ENCODE results near the gene CYP26B1.

- TF ChIP-seq ZC3H10 (CRISPR knock-in tag; IDR thresholded peaks at IDR 0.05) (no peak), GLIS3 (CRISPR knock-in tag; IDR thresholded peaks at IDR 0.05) (no peak), BACH2 (CRISPR knock-in tag; IDR thresholded peaks at IDR 0.05; ENCODE audit: borderline replicate concordance) (no peak), TCF4 (CRISPR knock-in tag; IDR thresholded peaks at IDR 0.05; ENCODE audit: borderline replicate concordance) (no peak), ESRRG (CRISPR knock-in tag; IDR thresholded peaks at IDR 0.05) (no peak), ZFP3 (CRISPR knock-in tag; IDR thresholded peaks at IDR 0.05) (no peak), RARB (CRISPR knock-in tag; IDR thresholded peaks at IDR 0.05) (no peak), PPARA (CRISPR knock-in tag; IDR thresholded peaks at IDR 0.05; ENCODE audit: borderline replicate concordance) (no peak), ZFP30 (CRISPR knock-in tag; IDR thresholded peaks at IDR 0.05) (no peak), ZNF70 (CRISPR knock-in tag; IDR thresholded peaks at IDR 0.05) (no peak)
- TF ChIP-seq, protein P1, sequence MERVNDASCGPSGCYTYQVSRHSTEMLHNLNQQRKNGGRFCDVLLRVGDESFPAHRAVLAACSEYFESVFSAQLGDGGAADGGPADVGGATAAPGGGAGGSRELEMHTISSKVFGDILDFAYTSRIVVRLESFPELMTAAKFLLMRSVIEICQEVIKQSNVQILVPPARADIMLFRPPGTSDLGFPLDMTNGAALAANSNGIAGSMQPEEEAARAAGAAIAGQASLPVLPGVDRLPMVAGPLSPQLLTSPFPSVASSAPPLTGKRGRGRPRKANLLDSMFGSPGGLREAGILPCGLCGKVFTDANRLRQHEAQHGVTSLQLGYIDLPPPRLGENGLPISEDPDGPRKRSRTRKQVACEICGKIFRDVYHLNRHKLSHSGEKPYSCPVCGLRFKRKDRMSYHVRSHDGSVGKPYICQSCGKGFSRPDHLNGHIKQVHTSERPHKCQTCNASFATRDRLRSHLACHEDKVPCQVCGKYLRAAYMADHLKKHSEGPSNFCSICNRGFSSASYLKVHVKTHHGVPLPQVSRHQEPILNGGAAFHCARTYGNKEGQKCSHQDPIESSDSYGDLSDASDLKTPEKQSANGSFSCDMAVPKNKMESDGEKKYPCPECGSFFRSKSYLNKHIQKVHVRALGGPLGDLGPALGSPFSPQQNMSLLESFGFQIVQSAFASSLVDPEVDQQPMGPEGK (CRISPR knock-in tag; IDR thresholded peaks at IDR 0.05; ENCODE audit: borderline replicate concordance) = no peak
- TF ChIP-seq, protein P2, sequence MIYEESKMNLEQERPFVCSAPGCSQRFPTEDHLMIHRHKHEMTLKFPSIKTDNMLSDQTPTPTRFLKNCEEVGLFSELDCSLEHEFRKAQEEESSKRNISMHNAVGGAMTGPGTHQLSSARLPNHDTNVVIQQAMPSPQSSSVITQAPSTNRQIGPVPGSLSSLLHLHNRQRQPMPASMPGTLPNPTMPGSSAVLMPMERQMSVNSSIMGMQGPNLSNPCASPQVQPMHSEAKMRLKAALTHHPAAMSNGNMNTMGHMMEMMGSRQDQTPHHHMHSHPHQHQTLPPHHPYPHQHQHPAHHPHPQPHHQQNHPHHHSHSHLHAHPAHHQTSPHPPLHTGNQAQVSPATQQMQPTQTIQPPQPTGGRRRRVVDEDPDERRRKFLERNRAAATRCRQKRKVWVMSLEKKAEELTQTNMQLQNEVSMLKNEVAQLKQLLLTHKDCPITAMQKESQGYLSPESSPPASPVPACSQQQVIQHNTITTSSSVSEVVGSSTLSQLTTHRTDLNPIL (CRISPR knock-in tag; IDR thresholded peaks at IDR 0.05; ENCODE audit: low read depth) = no peak
These were observed 64.8 kb downstream of the CYP26B1 start for GRCh38 chr2:72082887-72083286.
